ENCODE results near the gene VAV2. TPM values are rescaled to one million over a fixed set of nuclear protein-coding genes. Genes with fewer than 3 reads are reported as not detected.

The VAV2 gene
- total and polyA plus RNA-seq, 2 of the 4 experiments (the other 2 are of a cell fraction): 10.8 to 13.4 TPM

- no peak for DNase-seq
- peaks cover 10% of the 10 kb centered on the region for H3K9me1 ChIP-seq (ENCODE audit: insufficient read depth, low read length)
Measured at GRCh38 chr9:133879615-133880014, 112.5 kb downstream of the VAV2 start.

More at GRCh38 chr9:133879615-133880014, 112.5 kb downstream of the VAV2 start:
- Histone ChIP-seq H3K27me3 (ENCODE audit: control insufficient read depth, insufficient read depth, low read length) (no peaks in the 10 kb centered on the region), H3K27ac (ENCODE audit: insufficient read depth, low read length) (no peak overlapping the region), H4K91ac (ENCODE audit: insufficient read depth, low read depth, low read length) (no peak overlapping the region), H4K5ac (ENCODE audit: low read depth, low read length) (no peak overlapping the region), H3K36me3 (ENCODE audit: control insufficient read depth, insufficient read depth, low read length) (no peaks in the 10 kb centered on the region), H2AK9ac (replicated peaks; ENCODE audit: low read depth, low read length, poor library complexity) (no peak overlapping the region), H3K18ac (ENCODE audit: low read depth, low read length) (no peak overlapping the region), H3K4me1 (ENCODE audit: control insufficient read depth, insufficient read depth, low read length) (peaks cover 10% of the 10 kb centered on the region), H2BK15ac (ENCODE audit: low read depth, low read length) (no peak overlapping the region), H3K14ac (replicated peaks; ENCODE audit: low read depth, low read length) (no peak overlapping the region), H3K23ac (ENCODE audit: low read depth, low read length) (no peak overlapping the region), H3K79me1 (ENCODE audit: low read depth in 1 of 2, low read length in 2 of 2) (peaks cover 40 to 83% of the 10 kb centered on the region in 2 experiments), H2BK5ac (ENCODE audit: low read depth, low read length, poor library complexity, severe bottlenecking) (no peak overlapping the region), H2BK20ac (ENCODE audit: low read depth, low read length) (no peak overlapping the region), H3K4ac (ENCODE audit: low read depth, low read length) (no peak overlapping the region), H4K20me1 (ENCODE audit: insufficient read depth, low read length) (peaks cover 28% of the 10 kb centered on the region), H2AFZ (replicated peaks; ENCODE audit: low read length, poor library complexity) (no peak overlapping the region), H3K9me3 (ENCODE audit: control insufficient read depth, insufficient read depth, low read length) (no peaks in the 10 kb centered on the region), H2AK5ac (ENCODE audit: low read depth, low read length) (no peak overlapping the region), H3K4me2 (ENCODE audit: low read depth, low read length) (no peak overlapping the region), H4K8ac (ENCODE audit: low read depth in 2 of 2, low read length in 2 of 2) (no peak overlapping the region), H3K4me3 (ENCODE audit: insufficient read depth, low read depth, low read length) (no peak overlapping the region), H3K9ac (ENCODE audit: low read depth, low read length) (no peak overlapping the region), H2BK120ac (ENCODE audit: low read depth, low read length) (no peak overlapping the region), H3K56ac (ENCODE audit: extremely low read depth, insufficient read depth, low read length) (no peak overlapping the region)
- POLR2A ChIA-PET (ENCODE audit: unreplicated experiment): no interaction called here
- CTCF ChIA-PET: interaction anchor here (0.5 kb wide), 1 partner anchor 399 kb away, joined by 3 read pairs; no protein-coding TSS in a partner anchor
- no peak for ATAC-seq (ENCODE audit: low read depth)
- TF ChIP-seq, protein P1, sequence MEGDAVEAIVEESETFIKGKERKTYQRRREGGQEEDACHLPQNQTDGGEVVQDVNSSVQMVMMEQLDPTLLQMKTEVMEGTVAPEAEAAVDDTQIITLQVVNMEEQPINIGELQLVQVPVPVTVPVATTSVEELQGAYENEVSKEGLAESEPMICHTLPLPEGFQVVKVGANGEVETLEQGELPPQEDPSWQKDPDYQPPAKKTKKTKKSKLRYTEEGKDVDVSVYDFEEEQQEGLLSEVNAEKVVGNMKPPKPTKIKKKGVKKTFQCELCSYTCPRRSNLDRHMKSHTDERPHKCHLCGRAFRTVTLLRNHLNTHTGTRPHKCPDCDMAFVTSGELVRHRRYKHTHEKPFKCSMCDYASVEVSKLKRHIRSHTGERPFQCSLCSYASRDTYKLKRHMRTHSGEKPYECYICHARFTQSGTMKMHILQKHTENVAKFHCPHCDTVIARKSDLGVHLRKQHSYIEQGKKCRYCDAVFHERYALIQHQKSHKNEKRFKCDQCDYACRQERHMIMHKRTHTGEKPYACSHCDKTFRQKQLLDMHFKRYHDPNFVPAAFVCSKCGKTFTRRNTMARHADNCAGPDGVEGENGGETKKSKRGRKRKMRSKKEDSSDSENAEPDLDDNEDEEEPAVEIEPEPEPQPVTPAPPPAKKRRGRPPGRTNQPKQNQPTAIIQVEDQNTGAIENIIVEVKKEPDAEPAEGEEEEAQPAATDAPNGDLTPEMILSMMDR (conservative IDR thresholded peaks at IDR 0.05; ENCODE audit: low read depth, low read length): no peak
- TF ChIP-seq RAD21 (IDR thresholded peaks at IDR 0.05; ENCODE audit: low read length) (no peak), CHD1 (IDR thresholded peaks at IDR 0.05; ENCODE audit: low read depth, low read length) (no peak), POLR2A (IDR thresholded peaks at IDR 0.05; ENCODE audit: low read depth, low read length) (no peak), CEBPB (IDR thresholded peaks at IDR 0.05; ENCODE audit: low read depth, low read length) (no peak)
- BruUV-seq (replicated peaks): no TSS peak
- in situ Hi-C loops (cut with MboI; ENCODE audit: low sequenced_read_pairs) (no loop called here), dilution Hi-C loops (cut with HindIII; ENCODE audit: low sequenced_read_pairs, unreplicated experiment) (no loop called here), intact Hi-C loops (cut with micrococcal nuclease) (no loop called here)
- 90% methylated on average over 10 of the region's 11 CpGs; no CpG with 5 or more reads in 1 of the 2 experiments for WGBS, 2 experiments (ENCODE audit: extremely low coverage in 2 of 2, insufficient read length in 1 of 2)
